ENCODE data around the gene OSBP2. TPM values are rescaled to one million over a fixed set of nuclear protein-coding genes. Genes with fewer than 3 reads are reported as not detected.

OSBP2 gene
- total RNA-seq, 4 donors from 2014 or later, result 0.60 to 7.5 (median 4.3) TPM

GRCh38 chr22:30878516-30879414 lies 184.1 kb downstream of the OSBP2 start:
- H3K36me3 ChIP-seq, result no peaks in the 10 kb centered on the region
- no peak overlapping the region for H3K4me3 ChIP-seq
- intact Hi-C loops (cut with DNase I; ENCODE audit: low total_unique reads) (no loop called here), in situ Hi-C loops (cut with MboI; ENCODE audit: low pct_ligation_motif_present in 1 of 4, low pct_unique_long_range_greater_than_20kb in 1 of 4, low sequenced_read_pairs in 3 of 4) (no loop called here)
- no peak for DNase-seq
- no peaks in the 10 kb centered on the region for H3K27me3 ChIP-seq
- TF ChIP-seq CTCF (IDR thresholded peaks at IDR 0.05), result no peak
- no peak for TF ChIP-seq EP300 (IDR thresholded peaks at IDR 0.05; ENCODE audit: low read depth)
- TF ChIP-seq POLR2A (IDR thresholded peaks at IDR 0.05), result no peak
- no peak for TF ChIP-seq POLR2AphosphoS5 (IDR thresholded peaks at IDR 0.05)
- no peaks in the 10 kb centered on the region for H3K9me3 ChIP-seq
- 79 to 100% methylated on average over 4 to 15 of the region's 16 CpGs for WGBS, 2 donors (ENCODE audit: low coverage in 1 of 2)
- H3K4me1 ChIP-seq, result no peaks in the 10 kb centered on the region
- no peak overlapping the region for H3K27ac ChIP-seq

- H3K4me3 ChIP-seq, result no peak overlapping the region
- TF ChIP-seq EP300 (IDR thresholded peaks at IDR 0.05; ENCODE audit: low read depth) (no peak), POLR2AphosphoS5 (IDR thresholded peaks at IDR 0.05) (no peak), CTCF (IDR thresholded peaks at IDR 0.05) (no peak), POLR2A (IDR thresholded peaks at IDR 0.05) (no peak)
- in situ Hi-C loops (cut with MboI; ENCODE audit: low pct_ligation_motif_present in 1 of 4, low pct_unique_long_range_greater_than_20kb in 1 of 4, low sequenced_read_pairs in 3 of 4) (no loop called here), intact Hi-C loops (cut with DNase I; ENCODE audit: low total_unique reads) (no loop called here)
- H3K36me3 ChIP-seq, result no peaks in the 10 kb centered on the region
- no peaks in the 10 kb centered on the region for H3K27me3 ChIP-seq
- no peak overlapping the region for H3K27ac ChIP-seq
- no peaks in the 10 kb centered on the region for H3K4me1 ChIP-seq
- no peaks in the 10 kb centered on the region for H3K9me3 ChIP-seq
- no peak for DNase-seq
- 83% methylated on average over 8 of the region's 8 CpGs; no CpG with 5 or more reads in 1 of the 2 donors for WGBS, 2 donors (ENCODE audit: low coverage in 1 of 2)
Measured at GRCh38 chr22:30879415-30879797, 184.7 kb downstream of the OSBP2 start.

GRCh38 chr22:30880181-30880601 lies 185.5 kb downstream of the OSBP2 start:
- Histone ChIP-seq H3K27ac (no peak overlapping the region), H3K36me3 (no peaks in the 10 kb centered on the region), H3K9me3 (no peaks in the 10 kb centered on the region), H3K4me3 (no peak overlapping the region), H3K4me1 (no peaks in the 10 kb centered on the region), H3K27me3 (no peaks in the 10 kb centered on the region)
- TF ChIP-seq POLR2A (IDR thresholded peaks at IDR 0.05) (no peak), CTCF (IDR thresholded peaks at IDR 0.05) (no peak), EP300 (IDR thresholded peaks at IDR 0.05; ENCODE audit: low read depth) (no peak), POLR2AphosphoS5 (IDR thresholded peaks at IDR 0.05) (no peak)
- 90% methylated on average over 8 of the region's 8 CpGs; no CpG with 5 or more reads in 1 of the 2 donors for WGBS, 2 donors (ENCODE audit: low coverage in 1 of 2)
- no peak for DNase-seq
- in situ Hi-C loops (cut with MboI; ENCODE audit: low pct_ligation_motif_present in 1 of 4, low pct_unique_long_range_greater_than_20kb in 1 of 4, low sequenced_read_pairs in 3 of 4), result no loop called here
- intact Hi-C loops (cut with DNase I; ENCODE audit: low total_unique reads), result no loop called here

- 68% methylated on average over 4 of the region's 5 CpGs; no CpG with 5 or more reads in 1 of the 2 donors for whole genome bisulfite sequencing, 2 donors (ENCODE audit: low coverage in 1 of 2)
- no peak for TF ChIP-seq POLR2A (IDR thresholded peaks at IDR 0.05)
- no peak for TF ChIP-seq POLR2AphosphoS5 (IDR thresholded peaks at IDR 0.05)
- no peak for TF ChIP-seq CTCF (IDR thresholded peaks at IDR 0.05)
- no peak for TF ChIP-seq EP300 (IDR thresholded peaks at IDR 0.05; ENCODE audit: low read depth)
- no peak overlapping the region for H3K4me3 ChIP-seq
- H3K4me1 ChIP-seq, result no peaks in the 10 kb centered on the region
- H3K27me3 ChIP-seq, result no peaks in the 10 kb centered on the region
- no peaks in the 10 kb centered on the region for H3K36me3 ChIP-seq
- H3K9me3 ChIP-seq, result no peaks in the 10 kb centered on the region
- no peak overlapping the region for H3K27ac ChIP-seq
- DNase-seq, result no peak
- intact Hi-C loops (cut with DNase I; ENCODE audit: low total_unique reads), result no loop called here
- in situ Hi-C loops (cut with MboI; ENCODE audit: low pct_ligation_motif_present in 1 of 4, low pct_unique_long_range_greater_than_20kb in 1 of 4, low sequenced_read_pairs in 3 of 4), result no loop called here
Measured at GRCh38 chr22:30880847-30881246, 186.2 kb downstream of the OSBP2 start.
